Ureter (tissue), 1 donor: ENCODE data around the gene OR4D9. TPM values are rescaled to one million over a fixed set of nuclear protein-coding genes. Genes with fewer than 3 reads are reported as not detected.

Experiments used
- DNase-seq: peaks from one replicate; pipeline ENCODE4 v3.0.0-alpha.2; 2020; ENCODE audit warnings: low spot score
- total RNA-seq: library from RNA; stranded (reverse); gene quantifications from one replicate; pipeline ENCODE4 v1.2.4, GENCODE V29; 2023
- donor health status: DM: yes; HTN: yes; CAD: no.

The OR4D9 gene
- total RNA-seq, 1 donor from 2014 or later, result not detected

- DNase-seq, result peak; percentile 86
These were observed 39.7 kb downstream of the OR4D9 start for GRCh38 chr11:59550842-59551658.

- no peak for DNase-seq
These were observed 40.6 kb downstream of the OR4D9 start for GRCh38 chr11:59551659-59552521.

GRCh38 chr11:59552844-59553243 is 41.5 kb downstream of the OR4D9 start:
- no peak for DNase-seq

- DNase-seq, result no peak
These were observed 42.0 kb downstream of the OR4D9 start for GRCh38 chr11:59553323-59553722.

GRCh38 chr11:59555601-59556114 is 44.3 kb downstream of the OR4D9 start:
- DNase-seq, result no peak

- DNase-seq, result peak; percentile 55
These were observed 45.0 kb downstream of the OR4D9 start for GRCh38 chr11:59556115-59556916.

- no peak for DNase-seq
These were observed 45.6 kb downstream of the OR4D9 start for GRCh38 chr11:59556917-59557348.

- DNase-seq, result no peak
These were observed 46.9 kb downstream of the OR4D9 start for GRCh38 chr11:59558270-59558643.

- DNase-seq, result no peak
These were observed 48.5 kb downstream of the OR4D9 start for GRCh38 chr11:59559886-59560285.

- DNase-seq, result peak; percentile 86
These were observed 49.0 kb downstream of the OR4D9 start for GRCh38 chr11:59560290-59560701.

GRCh38 chr11:59560702-59561473 is 49.5 kb downstream of the OR4D9 start:
- DNase-seq, result peak; percentile 89

- DNase-seq, result no peak
These were observed 51.0 kb downstream of the OR4D9 start for GRCh38 chr11:59562292-59562691.

Other genes starting within 250 kb of the OR4D9 start
- not detected for gene OR5AN1, start 152.6 kb upstream of the OR4D9 start, total RNA-seq
- not detected for gene OR5A2, start 85.1 kb upstream of the OR4D9 start, total RNA-seq
- not detected for gene OR5A1, start 75.1 kb upstream of the OR4D9 start, total RNA-seq
- gene OR4D6, start 54.6 kb upstream of the OR4D9 start, total RNA-seq, result not detected
- not detected for gene OR4D10, start 38.2 kb upstream of the OR4D9 start, total RNA-seq
- gene OR4D11, start 8.0 kb upstream of the OR4D9 start, total RNA-seq, result not detected
- gene OSBP, start 104.2 kb downstream of the OR4D9 start, total RNA-seq, result 73.1 TPM
- gene PATL1, start 157.5 kb downstream of the OR4D9 start, total RNA-seq, result 38.1 TPM
- gene OR10V1, start 202.3 kb downstream of the OR4D9 start, total RNA-seq, result not detected
- 31.8 TPM for gene STX3, start 243.8 kb downstream of the OR4D9 start, total RNA-seq